ENCODE measurements around the gene TEX261. TPM values are rescaled to one million over a fixed set of nuclear protein-coding genes. Genes with fewer than 3 reads are reported as not detected.

TEX261 gene
- total RNA-seq, 1 donor from 2014 or later, result 89.4 TPM

DNA sequence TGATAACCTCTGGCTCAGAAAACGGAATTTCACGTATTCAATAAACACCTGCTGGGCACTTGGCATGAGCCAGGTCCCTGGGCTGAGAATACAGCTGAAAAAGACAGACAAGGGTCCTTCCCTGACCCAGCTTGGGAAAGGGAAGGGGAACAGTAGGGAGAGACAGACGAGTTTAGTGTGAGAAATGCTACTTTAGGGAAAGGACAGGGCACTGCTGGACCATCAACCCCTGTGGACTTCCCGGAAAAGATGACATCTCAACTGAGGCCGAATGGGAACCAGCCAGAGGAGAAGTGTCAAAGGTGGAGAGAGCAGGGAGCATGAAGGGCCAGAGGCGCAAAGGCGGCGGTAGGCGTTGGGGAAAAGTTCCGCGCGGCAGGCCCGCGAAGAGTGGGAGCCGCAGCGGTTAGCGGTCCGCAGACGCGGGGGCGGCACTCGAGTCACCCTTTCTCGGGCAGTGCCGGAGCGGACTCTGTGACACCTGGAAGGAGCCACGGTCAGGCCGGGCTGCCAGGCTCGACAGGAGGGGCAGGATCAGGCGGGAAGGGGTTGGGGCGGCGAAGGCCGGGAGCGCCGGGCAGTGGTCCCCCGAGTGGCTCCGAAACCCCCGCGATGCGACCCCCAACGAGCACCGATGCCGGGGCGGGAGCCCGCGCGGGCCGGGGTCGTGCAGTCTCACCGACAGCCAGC, 519 bp downstream of the TEX261 start:
- Mint-ChIP-seq H3K4me1 (ENCODE audit: low read depth) (peaks cover 40% of the 10 kb centered on the region), H3K4me3 (peak overlapping the region; percentile 99), H3K27me3 (ENCODE audit: insufficient read depth) (peaks cover 4% of the 10 kb centered on the region), H3K27ac (peak overlapping the region; percentile 92), H3K9me3 (no peaks in the 10 kb centered on the region), H3K36me3 (ENCODE audit: low read depth) (peaks cover 19% of the 10 kb centered on the region)
- intact Hi-C loops (cut with micrococcal nuclease), result loop anchor here (1.0 to 2.0 kb wide), 3 partner anchors 17 to 693 kb away; partner anchors contain the start of gene NAGK
- DNase-seq (ENCODE audit: low spot score), result no peak

DNA sequence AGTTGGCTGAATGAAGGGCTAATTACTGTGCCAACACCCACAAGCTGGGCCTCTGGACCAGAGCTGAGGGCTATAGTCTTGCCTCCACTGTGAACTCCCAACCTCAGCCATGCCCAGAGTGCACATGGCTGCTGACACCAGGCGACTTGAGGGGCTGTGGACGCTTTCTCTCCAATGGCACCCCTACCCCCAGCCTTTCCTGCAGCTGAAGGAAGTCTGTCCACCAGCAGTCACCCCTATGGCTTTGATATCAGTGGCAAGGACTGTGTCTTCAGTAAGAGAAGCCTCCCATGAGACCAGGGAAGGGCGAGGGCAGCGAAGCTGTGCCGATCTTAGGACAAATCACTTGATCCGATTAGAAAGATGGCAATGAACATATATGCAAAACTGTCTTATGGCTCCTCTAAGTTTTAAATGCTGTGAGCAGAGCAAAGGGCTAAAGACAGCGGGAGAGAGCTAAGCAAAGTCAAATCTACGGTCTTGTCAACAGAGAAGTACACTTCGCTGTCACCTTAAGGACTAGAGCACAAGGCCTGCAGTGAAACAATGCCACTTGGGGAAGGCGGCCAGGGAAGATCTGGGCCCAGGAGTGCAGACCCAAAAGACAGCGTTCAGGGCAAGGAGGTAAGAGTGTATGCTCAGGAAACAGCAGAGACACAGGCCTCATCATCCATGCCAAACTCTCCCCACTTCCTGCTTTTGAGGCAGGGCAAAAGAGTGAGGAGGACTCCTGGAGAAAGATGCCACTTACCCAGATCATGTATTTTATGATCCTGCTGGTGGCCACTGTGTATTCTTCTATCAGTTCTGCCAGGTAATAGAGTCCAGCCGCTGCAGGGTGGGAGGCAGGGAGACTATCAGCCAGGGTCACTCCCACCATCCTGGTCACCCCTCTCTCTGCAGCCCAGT, 1.5 kb downstream of the TEX261 start:
- intact Hi-C loops (cut with micrococcal nuclease), result no loop called here
- Mint-ChIP-seq H3K27me3 (ENCODE audit: insufficient read depth) (no peaks in the 10 kb centered on the region), H3K27ac (peak overlapping the region; percentile 92), H3K4me3 (peak overlapping the region; percentile 99), H3K9me3 (no peaks in the 10 kb centered on the region), H3K36me3 (ENCODE audit: low read depth) (peaks cover 21% of the 10 kb centered on the region), H3K4me1 (ENCODE audit: low read depth) (peaks cover 33% of the 10 kb centered on the region)
- DNase-seq (ENCODE audit: low spot score), result no peak

- intact Hi-C loops (cut with micrococcal nuclease), result no loop called here
- no peak for DNase-seq (ENCODE audit: low spot score)
- Mint-ChIP-seq H3K36me3 (ENCODE audit: low read depth) (peaks cover 32% of the 10 kb centered on the region), H3K4me1 (ENCODE audit: low read depth) (peaks cover 33% of the 10 kb centered on the region), H3K9me3 (no peaks in the 10 kb centered on the region), H3K4me3 (no peak overlapping the region), H3K27me3 (ENCODE audit: insufficient read depth) (no peaks in the 10 kb centered on the region), H3K27ac (peak overlapping the region; percentile 48)
Measured at GRCh38 chr2:70991742-70992141, 2.9 kb downstream of the TEX261 start.

- Mint-ChIP-seq H3K27ac (no peak overlapping the region), H3K9me3 (no peaks in the 10 kb centered on the region), H3K36me3 (ENCODE audit: low read depth) (peaks cover 38% of the 10 kb centered on the region), H3K27me3 (ENCODE audit: insufficient read depth) (no peaks in the 10 kb centered on the region), H3K4me3 (no peak overlapping the region), H3K4me1 (ENCODE audit: low read depth) (peaks cover 33% of the 10 kb centered on the region)
- intact Hi-C loops (cut with micrococcal nuclease), result no loop called here
- DNase-seq (ENCODE audit: low spot score), result no peak
Measured at GRCh38 chr2:70991142-70991541, 3.5 kb downstream of the TEX261 start.

- no peaks in the 10 kb centered on the region for H3K9me3 Mint-ChIP-seq
- H3K27me3 Mint-ChIP-seq (ENCODE audit: insufficient read depth), result no peaks in the 10 kb centered on the region
- peaks cover 42% of the 10 kb centered on the region for H3K36me3 Mint-ChIP-seq (ENCODE audit: low read depth)
- no peak overlapping the region for H3K4me3 Mint-ChIP-seq
- no peak for DNase-seq (ENCODE audit: low spot score)
- H3K4me1 Mint-ChIP-seq (ENCODE audit: low read depth), result peaks cover 26% of the 10 kb centered on the region
- H3K27ac Mint-ChIP-seq, result no peak overlapping the region
- intact Hi-C loops (cut with micrococcal nuclease), result no loop called here
Measured at GRCh38 chr2:70990216-70990615, 4.5 kb downstream of the TEX261 start.

- no peak overlapping the region for H3K4me3 Mint-ChIP-seq
- H3K4me1 Mint-ChIP-seq (ENCODE audit: low read depth), result peaks cover 30% of the 10 kb centered on the region
- intact Hi-C loops (cut with micrococcal nuclease), result no loop called here
- DNase-seq (ENCODE audit: low spot score), result no peak
- no peaks in the 10 kb centered on the region for H3K27me3 Mint-ChIP-seq (ENCODE audit: insufficient read depth)
- peak overlapping the region; percentile 79 for H3K27ac Mint-ChIP-seq
- no peaks in the 10 kb centered on the region for H3K9me3 Mint-ChIP-seq
- peaks cover 42% of the 10 kb centered on the region for H3K36me3 Mint-ChIP-seq (ENCODE audit: low read depth)
Measured at GRCh38 chr2:70988726-70989648, 5.7 kb downstream of the TEX261 start.

DNA sequence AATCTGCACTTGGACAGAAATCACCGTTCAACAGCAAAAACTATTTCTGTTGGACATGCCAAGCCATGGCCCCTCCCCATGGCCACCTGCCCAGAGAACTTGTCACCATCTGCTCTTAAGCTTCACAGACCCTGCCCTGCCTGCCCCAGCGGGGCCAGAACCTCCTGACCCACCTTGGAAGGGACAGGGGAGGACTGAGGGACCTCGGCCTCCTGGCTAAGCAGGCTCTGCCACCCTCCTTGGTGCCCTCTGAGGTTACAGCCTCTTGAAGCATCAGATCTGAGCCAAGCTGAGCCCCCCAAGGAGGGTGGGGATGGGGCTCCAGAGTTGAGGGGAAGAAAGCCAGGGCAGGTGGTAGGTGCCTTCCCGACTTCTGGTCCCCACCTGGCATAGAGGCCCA, 6.5 kb downstream of the TEX261 start:
- intact Hi-C loops (cut with micrococcal nuclease), result no loop called here
- Mint-ChIP-seq H3K4me1 (ENCODE audit: low read depth) (peaks cover 22% of the 10 kb centered on the region), H3K4me3 (no peak overlapping the region), H3K27me3 (ENCODE audit: insufficient read depth) (no peaks in the 10 kb centered on the region), H3K9me3 (no peaks in the 10 kb centered on the region), H3K27ac (peak overlapping the region; percentile 79), H3K36me3 (ENCODE audit: low read depth) (peaks cover 40% of the 10 kb centered on the region)
- DNase-seq (ENCODE audit: low spot score), result no peak

DNA sequence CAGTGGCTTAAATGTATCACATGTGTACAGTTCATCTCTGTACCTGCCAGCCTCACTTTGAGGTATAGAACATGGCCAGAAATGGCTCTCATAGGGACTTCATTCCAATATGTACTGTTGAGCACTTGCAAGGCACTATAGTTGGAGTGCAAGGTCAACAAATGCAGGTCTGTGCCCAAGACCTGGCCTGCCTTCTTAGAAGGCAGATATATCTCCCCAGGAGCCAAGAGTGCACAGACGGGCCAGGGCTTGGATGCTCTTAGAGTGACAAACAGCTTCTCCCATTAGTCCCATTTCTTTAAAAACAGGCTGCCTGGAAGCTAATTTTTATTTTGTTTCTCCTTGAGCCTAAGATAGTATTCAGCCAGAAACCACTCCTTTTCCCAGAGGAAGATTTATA, 7.3 kb downstream of the TEX261 start:
- Mint-ChIP-seq H3K4me3 (no peak overlapping the region), H3K9me3 (no peaks in the 10 kb centered on the region), H3K27me3 (ENCODE audit: insufficient read depth) (no peaks in the 10 kb centered on the region), H3K27ac (no peak overlapping the region), H3K4me1 (ENCODE audit: low read depth) (peaks cover 16% of the 10 kb centered on the region), H3K36me3 (ENCODE audit: low read depth) (peaks cover 37% of the 10 kb centered on the region)
- no peak for DNase-seq (ENCODE audit: low spot score)
- intact Hi-C loops (cut with micrococcal nuclease), result no loop called here

GRCh38 chr2:70986499-70987189, 8.0 kb downstream of the TEX261 start:
- no peaks in the 10 kb centered on the region for H3K27me3 Mint-ChIP-seq (ENCODE audit: insufficient read depth)
- peak overlapping the region; percentile 32 for H3K27ac Mint-ChIP-seq
- peaks cover 36% of the 10 kb centered on the region for H3K36me3 Mint-ChIP-seq (ENCODE audit: low read depth)
- no peak for DNase-seq (ENCODE audit: low spot score)
- H3K9me3 Mint-ChIP-seq, result no peaks in the 10 kb centered on the region
- intact Hi-C loops (cut with micrococcal nuclease), result no loop called here
- H3K4me3 Mint-ChIP-seq, result no peak overlapping the region
- H3K4me1 Mint-ChIP-seq (ENCODE audit: low read depth), result peaks cover 15% of the 10 kb centered on the region

GRCh38 chr2:70985956-70986355, 8.7 kb downstream of the TEX261 start:
- no peak for DNase-seq (ENCODE audit: low spot score)
- H3K36me3 Mint-ChIP-seq (ENCODE audit: low read depth), result peaks cover 30% of the 10 kb centered on the region

DNA sequence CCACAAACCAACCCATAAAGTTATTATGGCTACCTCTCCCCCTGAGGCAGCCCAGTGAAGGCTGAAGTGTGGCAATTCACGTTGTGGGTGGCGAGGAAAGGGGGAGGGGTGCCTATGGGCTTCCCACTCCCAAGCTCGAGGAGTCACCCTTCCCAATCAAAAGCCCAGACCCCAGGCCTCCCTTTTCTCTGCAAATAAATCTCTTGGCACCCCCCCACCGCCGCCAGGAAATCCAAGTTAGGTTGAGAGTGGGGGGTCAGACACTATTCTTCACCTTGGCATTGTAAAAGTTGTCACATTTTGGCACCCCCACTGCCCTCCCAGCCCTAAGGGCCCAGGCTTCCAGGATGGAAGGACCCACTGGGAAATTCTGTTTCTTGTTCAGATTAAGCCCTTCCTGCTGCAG, 9.4 kb downstream of the TEX261 start:
- intact Hi-C loops (cut with micrococcal nuclease), result loop anchor here (1.0 kb wide), 2 partner anchors 10 to 16 kb away; no protein-coding TSS in a partner anchor
- Mint-ChIP-seq H3K27me3 (ENCODE audit: insufficient read depth) (no peaks in the 10 kb centered on the region), H3K36me3 (ENCODE audit: low read depth) (peaks cover 28% of the 10 kb centered on the region), H3K4me3 (no peak overlapping the region), H3K9me3 (no peaks in the 10 kb centered on the region), H3K4me1 (ENCODE audit: low read depth) (peaks cover 7% of the 10 kb centered on the region), H3K27ac (no peak overlapping the region)
- DNase-seq (ENCODE audit: low spot score), result no peak

More at GRCh38 chr2:70985956-70986355, 8.7 kb downstream of the TEX261 start:
- H3K4me3 Mint-ChIP-seq, result no peak overlapping the region
- intact Hi-C loops (cut with micrococcal nuclease), result loop anchor here (1.0 kb wide), 2 partner anchors 9 to 15 kb away; no protein-coding TSS in a partner anchor
- no peaks in the 10 kb centered on the region for H3K9me3 Mint-ChIP-seq
- peaks cover 8% of the 10 kb centered on the region for H3K4me1 Mint-ChIP-seq (ENCODE audit: low read depth)
- H3K27ac Mint-ChIP-seq, result peak overlapping the region; percentile 18
- no peaks in the 10 kb centered on the region for H3K27me3 Mint-ChIP-seq (ENCODE audit: insufficient read depth)

All from activated T-helper 1 cell treated with anti-CD3 and anti-CD28 coated beads, Interleukin-12 subunit alpha, Interleukin-12 subunit beta, Interleukin-2, Interleukin-4 antibody, amounts not matched to agents 30 ng/mL and 10 ng/mL and 1 ng/mL, durations not matched to agents 14 hours and 24 hours and 36 hours (primary cell).